MM.1S (cell line): ENCODE measurements around the gene ACADVL.

Experiments used
- DNase-seq: peaks from one replicate; pipeline ENCODE4 v3.0.0-alpha.2; 2015
- H2AFZ ChIP-seq: fragments of 300-600 bp; sonication (generic); 2 replicates; pipeline ENCODE4 v1.6.0; 2016; ENCODE audit warnings: antibody characterized with exemption, low read length
- H3F3A ChIP-seq: fragments of 300-600 bp; sonication (generic); 2 replicates; pipeline ENCODE4 v1.6.1; 2016; ENCODE audit warnings: mild to moderate bottlenecking, antibody characterized with exemption, low read length, moderate library complexity, mixed read lengths; ENCODE audit not compliant: insufficient read depth
- H3K27ac ChIP-seq: fragments of 300-600 bp; sonication (generic); 2 replicates; pipeline ENCODE4 v1.5.1; 2016; ENCODE audit warnings: mild to moderate bottlenecking, low read length
- H3K27me3 ChIP-seq: fragments of 300-600 bp; sonication (generic); replicated peaks from 2 replicates; pipeline ENCODE4 v1.6.0; 2016; ENCODE audit warnings: low read length; ENCODE audit not compliant: insufficient read depth
- H3K36me3 ChIP-seq: fragments of 300-600 bp; sonication (generic); replicated peaks from 2 replicates; pipeline ENCODE4 v1.6.1; 2016; ENCODE audit warnings: mild to moderate bottlenecking, low read length, mixed read lengths; ENCODE audit not compliant: insufficient read depth
- H3K4me1 ChIP-seq: fragments of 300-600 bp; sonication (generic); 2 replicates; pipeline ENCODE4 v1.6.1; 2016; ENCODE audit warnings: low read length, mixed read lengths
- H3K4me2 ChIP-seq: fragments of 300-600 bp; sonication (generic); 2 replicates; pipeline ENCODE4 v1.6.0; 2016; ENCODE audit warnings: low read depth, low read length
- H3K4me3 ChIP-seq: fragments of 300-600 bp; sonication (generic); 2 replicates; pipeline ENCODE4 v1.5.1; 2016; ENCODE audit warnings: low read length, mixed read lengths
- H3K79me2 ChIP-seq: fragments of 300-600 bp; sonication (generic); 2 replicates; pipeline ENCODE4 v1.6.1; 2016; ENCODE audit warnings: mixed run types, low read length, mixed read lengths
- H3K9ac ChIP-seq: fragments of 300-600 bp; sonication (generic); 2 replicates; pipeline ENCODE4 v1.6.1; 2016; ENCODE audit warnings: low read length, mixed read lengths
- H3K9me2 ChIP-seq: fragments of 300-600 bp; sonication (generic); replicated peaks from 2 replicates; pipeline ENCODE4 v1.6.1; 2016; ENCODE audit warnings: mild to moderate bottlenecking, low read length, mixed read lengths; ENCODE audit not compliant: insufficient read depth
- H3K9me3 ChIP-seq: fragments of 300-600 bp; sonication (generic); replicated peaks from 2 replicates; pipeline ENCODE4 v1.6.1; 2016; ENCODE audit warnings: mild to moderate bottlenecking, low read length, mixed read lengths; ENCODE audit not compliant: insufficient read depth
- H4K20me1 ChIP-seq: fragments of 300-600 bp; sonication (generic); 2 replicates; pipeline ENCODE4 v1.6.1; 2016; ENCODE audit warnings: mild to moderate bottlenecking, low read length, moderate library complexity, mixed read lengths; ENCODE audit not compliant: insufficient read depth
- EZH2 ChIP-seq: fragments of 300-600 bp; sonication (generic); optimal IDR thresholded peaks from 2 replicates; pipeline ENCODE3; 2017; ENCODE audit warnings: low read depth, mild to moderate bottlenecking, antibody characterized with exemption, low read length, mixed read lengths
- EZH2phosphoT487 ChIP-seq: fragments of 300-600 bp; sonication (generic); IDR thresholded peaks from 2 replicates; pipeline ENCODE4 v1.6.1; 2018; ENCODE audit warnings: antibody characterized with exemption, low read length
- TF ChIP-seq, protein P1 (sequence below): fragments of 300-600 bp; sonication (generic); IDR thresholded peaks from 2 replicates; pipeline ENCODE4 v1.5.1; 2016; ENCODE audit warnings: antibody characterized with exemption, low read length, mixed read lengths

The ACADVL gene

DNA sequence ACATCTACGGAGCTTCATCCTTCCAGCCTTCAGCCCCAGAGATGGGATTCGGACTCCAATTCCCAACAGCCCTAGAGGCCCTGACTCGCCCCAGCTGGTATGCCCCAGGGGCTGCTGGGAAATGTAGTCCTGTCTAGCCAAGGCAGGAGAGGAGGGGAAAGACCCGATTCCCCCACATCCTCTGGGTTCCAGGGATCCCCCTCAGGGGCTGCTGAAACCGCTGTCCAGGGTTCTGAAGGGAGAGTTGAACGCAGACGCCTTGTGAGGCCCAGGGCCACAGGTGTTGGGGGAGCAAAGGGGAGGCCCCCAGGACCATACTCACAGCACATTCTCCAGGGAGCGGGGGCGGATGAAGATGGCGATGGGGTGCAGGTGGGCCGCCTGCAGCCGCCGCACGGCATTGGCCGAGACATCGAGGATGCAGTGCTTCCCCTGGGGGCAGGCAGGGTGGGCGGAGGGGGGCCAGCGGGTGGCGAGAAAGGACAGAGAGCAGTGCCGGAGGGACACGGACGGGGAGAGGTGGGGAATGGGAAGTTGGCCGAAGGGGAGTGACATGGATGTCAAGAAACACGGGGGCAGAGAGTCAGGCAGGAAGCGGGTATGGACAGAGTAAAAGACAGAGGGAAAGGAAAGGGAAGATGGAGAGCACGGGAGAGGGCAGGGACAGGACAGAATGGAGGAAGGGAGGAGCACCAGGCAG is 28.0 kb upstream of the ACADVL start:
- Histone ChIP-seq H3K9ac (no peak overlapping the region), H3K27ac (no peak overlapping the region), H3K36me3 (no peaks in the 10 kb centered on the region), H3K79me2 (no peaks in the 10 kb centered on the region), H3K9me2 (no peaks in the 10 kb centered on the region), H2AFZ (no peak overlapping the region), H3F3A (no peaks in the 10 kb centered on the region), H3K4me3 (no peak overlapping the region), H3K4me2 (no peak overlapping the region), H3K27me3 (peaks cover 67% of the 10 kb centered on the region), H4K20me1 (no peaks in the 10 kb centered on the region), H3K4me1 (no peaks in the 10 kb centered on the region), H3K9me3 (no peaks in the 10 kb centered on the region)
- DNase-seq = peak; percentile 22
- TF ChIP-seq, protein P1, sequence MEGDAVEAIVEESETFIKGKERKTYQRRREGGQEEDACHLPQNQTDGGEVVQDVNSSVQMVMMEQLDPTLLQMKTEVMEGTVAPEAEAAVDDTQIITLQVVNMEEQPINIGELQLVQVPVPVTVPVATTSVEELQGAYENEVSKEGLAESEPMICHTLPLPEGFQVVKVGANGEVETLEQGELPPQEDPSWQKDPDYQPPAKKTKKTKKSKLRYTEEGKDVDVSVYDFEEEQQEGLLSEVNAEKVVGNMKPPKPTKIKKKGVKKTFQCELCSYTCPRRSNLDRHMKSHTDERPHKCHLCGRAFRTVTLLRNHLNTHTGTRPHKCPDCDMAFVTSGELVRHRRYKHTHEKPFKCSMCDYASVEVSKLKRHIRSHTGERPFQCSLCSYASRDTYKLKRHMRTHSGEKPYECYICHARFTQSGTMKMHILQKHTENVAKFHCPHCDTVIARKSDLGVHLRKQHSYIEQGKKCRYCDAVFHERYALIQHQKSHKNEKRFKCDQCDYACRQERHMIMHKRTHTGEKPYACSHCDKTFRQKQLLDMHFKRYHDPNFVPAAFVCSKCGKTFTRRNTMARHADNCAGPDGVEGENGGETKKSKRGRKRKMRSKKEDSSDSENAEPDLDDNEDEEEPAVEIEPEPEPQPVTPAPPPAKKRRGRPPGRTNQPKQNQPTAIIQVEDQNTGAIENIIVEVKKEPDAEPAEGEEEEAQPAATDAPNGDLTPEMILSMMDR = no peak
- TF ChIP-seq EZH2phosphoT487 = no peak
- no peak for TF ChIP-seq EZH2

DNA sequence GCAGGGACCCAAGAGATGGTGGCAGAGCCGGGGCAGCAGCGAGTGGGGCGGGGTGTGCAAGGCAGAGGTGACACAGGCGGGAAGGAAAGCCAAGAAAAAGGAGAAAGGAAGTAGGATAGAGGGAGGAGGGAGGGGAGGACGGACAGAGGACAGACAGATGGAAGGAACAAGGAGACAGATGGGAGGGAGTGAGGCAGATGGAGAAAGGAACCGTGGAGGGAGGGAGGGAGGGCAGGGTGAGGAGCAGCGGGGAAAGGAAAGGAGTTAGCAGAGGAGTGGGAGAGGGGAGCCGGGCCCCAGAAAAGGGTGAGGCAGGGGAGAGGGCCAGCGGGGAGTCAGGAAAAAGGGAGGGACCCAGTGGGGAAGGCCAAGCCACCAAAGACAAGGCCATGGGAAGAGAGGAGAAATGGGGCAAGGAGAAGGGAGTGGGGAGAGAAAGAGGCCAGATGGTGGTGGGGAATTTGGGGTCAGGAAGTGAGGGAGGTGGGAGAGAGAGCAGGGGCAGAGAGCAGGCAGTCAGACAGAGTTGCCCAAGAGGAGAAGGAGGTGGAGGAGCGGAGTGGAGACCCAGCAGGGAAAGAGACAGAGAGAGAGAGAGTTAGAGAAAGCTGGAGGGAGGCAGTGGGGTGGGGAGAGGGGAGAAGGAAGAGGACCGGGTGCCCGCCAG is 27.3 kb upstream of the ACADVL start:
- TF ChIP-seq EZH2phosphoT487 = no peak
- no peak for TF ChIP-seq EZH2
- TF ChIP-seq, protein P1 = no peak
- Histone ChIP-seq H3K27me3 (peaks cover 72% of the 10 kb centered on the region), H3K9ac (no peak overlapping the region), H3K4me3 (no peak overlapping the region), H3K4me2 (no peak overlapping the region), H3K4me1 (no peaks in the 10 kb centered on the region), H3K79me2 (no peaks in the 10 kb centered on the region), H4K20me1 (no peaks in the 10 kb centered on the region), H3K36me3 (no peaks in the 10 kb centered on the region), H2AFZ (no peak overlapping the region), H3K27ac (no peak overlapping the region), H3K9me2 (no peaks in the 10 kb centered on the region), H3K9me3 (no peaks in the 10 kb centered on the region), H3F3A (no peaks in the 10 kb centered on the region)
- DNase-seq = no peak

DNA sequence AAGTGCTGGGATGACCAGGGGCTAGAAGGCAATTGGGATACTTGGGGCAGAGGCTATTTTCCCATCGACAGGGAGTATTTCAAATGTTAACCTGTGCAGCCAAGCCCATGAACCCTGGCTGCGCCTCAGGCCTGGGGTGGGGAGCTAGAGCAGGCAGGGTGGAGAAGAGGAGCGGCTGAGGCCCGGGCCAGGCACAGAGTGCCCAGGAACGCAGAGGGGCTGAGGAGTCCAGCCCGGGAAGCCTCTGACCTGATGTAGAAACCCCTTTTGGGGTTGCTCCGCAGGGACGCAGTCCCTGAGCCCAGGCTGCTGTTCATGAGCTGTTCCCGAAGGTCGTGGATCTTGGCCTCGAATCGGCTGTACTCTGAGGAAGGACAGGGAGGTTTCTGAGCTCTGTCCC is 23.8 kb upstream of the ACADVL start:
- Histone ChIP-seq H3K4me3 (no peak overlapping the region), H3F3A (no peaks in the 10 kb centered on the region), H3K9me2 (no peaks in the 10 kb centered on the region), H3K79me2 (no peaks in the 10 kb centered on the region), H3K9ac (no peak overlapping the region), H2AFZ (no peak overlapping the region), H3K4me2 (no peak overlapping the region), H3K9me3 (no peaks in the 10 kb centered on the region), H3K27ac (no peak overlapping the region), H4K20me1 (no peaks in the 10 kb centered on the region), H3K27me3 (peaks cover 91% of the 10 kb centered on the region), H3K4me1 (no peaks in the 10 kb centered on the region), H3K36me3 (no peaks in the 10 kb centered on the region)
- TF ChIP-seq EZH2phosphoT487 (no peak), EZH2 (no peak)
- TF ChIP-seq, protein P1 = no peak
- no peak for DNase-seq
